ENCODE results near the gene MTG2. TPM values are rescaled to one million over a fixed set of nuclear protein-coding genes. Genes with fewer than 3 reads are reported as not detected.

Gene MTG2
- polyA plus RNA-seq, 1 donor, result 30.9 TPM

GRCh38 chr20:62243106-62243505 is 60.3 kb downstream of the MTG2 start:
- no peak overlapping the region for H3K27ac ChIP-seq (ENCODE audit: low read length)
- H3K9me3 ChIP-seq (ENCODE audit: control insufficient read depth, low read depth, low read length), result no peaks in the 10 kb centered on the region
- no peaks in the 10 kb centered on the region for H3K27me3 ChIP-seq (ENCODE audit: control insufficient read depth, insufficient read depth, low read length)
- H3K36me3 ChIP-seq (ENCODE audit: control insufficient read depth, insufficient read depth, low read length), result peaks cover 30% of the 10 kb centered on the region
- H3K4me1 ChIP-seq (ENCODE audit: control insufficient read depth, insufficient read depth, low read length), result peaks cover 7% of the 10 kb centered on the region
- DNase-seq, result no peak
- H3K4me3 ChIP-seq (ENCODE audit: low read length), result no peak overlapping the region
- no CpG with 5 or more reads among the region's 22 CpGs for WGBS (ENCODE audit: insufficient coverage, low lambda C conversion rate)

- Histone ChIP-seq H3K4me3 (ENCODE audit: low read length) (no peak overlapping the region), H3K27ac (ENCODE audit: low read length) (no peak overlapping the region), H3K36me3 (ENCODE audit: control insufficient read depth, insufficient read depth, low read length) (peaks cover 30% of the 10 kb centered on the region), H3K4me1 (ENCODE audit: control insufficient read depth, insufficient read depth, low read length) (peaks cover 7% of the 10 kb centered on the region), H3K27me3 (ENCODE audit: control insufficient read depth, insufficient read depth, low read length) (no peaks in the 10 kb centered on the region), H3K9me3 (ENCODE audit: control insufficient read depth, low read depth, low read length) (no peaks in the 10 kb centered on the region)
- WGBS (ENCODE audit: insufficient coverage, low lambda C conversion rate), result no CpG with 5 or more reads among the region's 21 CpGs
- DNase-seq, result no peak
Observed at GRCh38 chr20:62243906-62244515, 61.2 kb downstream of the MTG2 start.

- DNase-seq, result peak in 1 of 2 donors; percentile 18
- Histone ChIP-seq H3K4me1 (ENCODE audit: control insufficient read depth, insufficient read depth, low read length) (peaks cover 5% of the 10 kb centered on the region), H3K36me3 (ENCODE audit: control insufficient read depth, insufficient read depth, low read length) (peaks cover 30% of the 10 kb centered on the region), H3K27me3 (ENCODE audit: control insufficient read depth, insufficient read depth, low read length) (no peaks in the 10 kb centered on the region), H3K9me3 (ENCODE audit: control insufficient read depth, low read depth, low read length) (no peaks in the 10 kb centered on the region), H3K27ac (ENCODE audit: low read length) (no peak overlapping the region), H3K4me3 (ENCODE audit: low read length) (no peak overlapping the region)
- no CpG with 5 or more reads among the region's 17 CpGs for WGBS (ENCODE audit: insufficient coverage, low lambda C conversion rate)
Observed at GRCh38 chr20:62244644-62245108, 61.8 kb downstream of the MTG2 start.

- Histone ChIP-seq H3K4me3 (ENCODE audit: low read length) (no peak overlapping the region), H3K9me3 (ENCODE audit: control insufficient read depth, low read depth, low read length) (no peaks in the 10 kb centered on the region), H3K27ac (ENCODE audit: low read length) (no peak overlapping the region), H3K36me3 (ENCODE audit: control insufficient read depth, insufficient read depth, low read length) (peaks cover 28% of the 10 kb centered on the region), H3K27me3 (ENCODE audit: control insufficient read depth, insufficient read depth, low read length) (no peaks in the 10 kb centered on the region), H3K4me1 (ENCODE audit: control insufficient read depth, insufficient read depth, low read length) (peaks cover 4% of the 10 kb centered on the region)
- no CpG with 5 or more reads among the region's 19 CpGs for WGBS (ENCODE audit: insufficient coverage, low lambda C conversion rate)
- no peak for DNase-seq
Observed at GRCh38 chr20:62245911-62246280, 63.1 kb downstream of the MTG2 start.

- Histone ChIP-seq H3K4me3 (ENCODE audit: low read length) (no peak overlapping the region), H3K4me1 (ENCODE audit: control insufficient read depth, insufficient read depth, low read length) (peaks cover 2% of the 10 kb centered on the region), H3K27ac (ENCODE audit: low read length) (no peak overlapping the region), H3K9me3 (ENCODE audit: control insufficient read depth, low read depth, low read length) (no peaks in the 10 kb centered on the region), H3K27me3 (ENCODE audit: control insufficient read depth, insufficient read depth, low read length) (no peaks in the 10 kb centered on the region), H3K36me3 (ENCODE audit: control insufficient read depth, insufficient read depth, low read length) (peaks cover 24% of the 10 kb centered on the region)
- WGBS (ENCODE audit: insufficient coverage, low lambda C conversion rate), result no CpG with 5 or more reads among the region's 8 CpGs
- DNase-seq, result no peak
Observed at GRCh38 chr20:62246431-62246830, 63.6 kb downstream of the MTG2 start.

- Histone ChIP-seq H3K4me1 (ENCODE audit: control insufficient read depth, insufficient read depth, low read length) (no peaks in the 10 kb centered on the region), H3K27ac (ENCODE audit: low read length) (no peak overlapping the region), H3K36me3 (ENCODE audit: control insufficient read depth, insufficient read depth, low read length) (peaks cover 22% of the 10 kb centered on the region), H3K4me3 (ENCODE audit: low read length) (no peak overlapping the region), H3K27me3 (ENCODE audit: control insufficient read depth, insufficient read depth, low read length) (no peaks in the 10 kb centered on the region), H3K9me3 (ENCODE audit: control insufficient read depth, low read depth, low read length) (no peaks in the 10 kb centered on the region)
- no peak for DNase-seq
- WGBS (ENCODE audit: insufficient coverage, low lambda C conversion rate), result no CpG with 5 or more reads among the region's 22 CpGs
Observed at GRCh38 chr20:62246872-62247652, 64.2 kb downstream of the MTG2 start.

GRCh38 chr20:62248890-62249560 is 66.2 kb downstream of the MTG2 start:
- Histone ChIP-seq H3K27me3 (ENCODE audit: control insufficient read depth, insufficient read depth, low read length) (no peaks in the 10 kb centered on the region), H3K36me3 (ENCODE audit: control insufficient read depth, insufficient read depth, low read length) (peaks cover 17% of the 10 kb centered on the region), H3K4me3 (ENCODE audit: low read length) (no peak overlapping the region), H3K4me1 (ENCODE audit: control insufficient read depth, insufficient read depth, low read length) (no peaks in the 10 kb centered on the region), H3K27ac (ENCODE audit: low read length) (no peak overlapping the region), H3K9me3 (ENCODE audit: control insufficient read depth, low read depth, low read length) (no peaks in the 10 kb centered on the region)
- WGBS (ENCODE audit: insufficient coverage, low lambda C conversion rate), result no CpG with 5 or more reads among the region's 6 CpGs
- DNase-seq, result no peak

- Histone ChIP-seq H3K9me3 (ENCODE audit: control insufficient read depth, low read depth, low read length) (peaks cover 2% of the 10 kb centered on the region), H3K27ac (ENCODE audit: low read length) (no peak overlapping the region), H3K4me3 (ENCODE audit: low read length) (no peak overlapping the region), H3K4me1 (ENCODE audit: control insufficient read depth, insufficient read depth, low read length) (no peaks in the 10 kb centered on the region), H3K36me3 (ENCODE audit: control insufficient read depth, insufficient read depth, low read length) (peaks cover 22% of the 10 kb centered on the region), H3K27me3 (ENCODE audit: control insufficient read depth, insufficient read depth, low read length) (no peaks in the 10 kb centered on the region)
- no CpG with 5 or more reads among the region's 26 CpGs for WGBS (ENCODE audit: insufficient coverage, low lambda C conversion rate)
- DNase-seq, result no peak
Observed at GRCh38 chr20:62252342-62252966, 69.6 kb downstream of the MTG2 start.

Measured in large intestine (tissue), 3 donors.